H1 (cell line): Measurements from ENCODE around the gene METAP1D. TPM values are rescaled to one million over a fixed set of nuclear protein-coding genes. Genes with fewer than 3 reads are reported as not detected.

ENCODE experiments used
- CTCF ChIA-PET: fragments of 300-600 bp; sonication (Branson Sonifier 250); formaldehyde crosslinking; loops from one replicate; lab custom pipeline; 2021; ENCODE audit not compliant: partially characterized antibody; lab: Charles Lee
- POLR2A ChIA-PET: fragments of 300-600 bp; sonication (Branson Sonifier 250); formaldehyde crosslinking; loops from one replicate; lab custom pipeline; 2021; ENCODE audit warnings: inconsistent platforms; ENCODE audit not compliant: partially characterized antibody; lab: Charles Lee
- DNase-seq, 2 experiments: peaks; one replicate each; pipeline versions ENCODE4 v3.0.0 to v3.0.0-alpha.2; 2010 to 2022; ENCODE audit warnings: low spot score in 2 of 2, low read depth in 1 of 2, mixed read lengths in 1 of 2
- FAIRE-seq: peaks from 2 replicates; lab custom pipeline; 2011; peaks lifted over from hg19 to GRCh38; lab: Jason Lieb, UNC
- H2AFZ ChIP-seq: 2 replicates; pipeline ENCODE4 v1.8.1; 2012; ENCODE audit warnings: low read length, inconsistent platforms
- H2AK5ac ChIP-seq: 2 replicates; pipeline ENCODE4 v1.6.1; 2013; ENCODE audit warnings: low read depth, low read length
- H2BK120ac ChIP-seq: replicated peaks from 2 replicates; pipeline ENCODE3; 2013; ENCODE audit warnings: low read depth, low read length, inconsistent platforms
- H2BK12ac ChIP-seq: 2 replicates; pipeline ENCODE4 v1.6.1; 2013; ENCODE audit warnings: low read depth, low read length
- H2BK15ac ChIP-seq: 2 replicates; pipeline ENCODE4 v1.6.1; 2013; ENCODE audit warnings: low read length
- H2BK20ac ChIP-seq: 2 replicates; pipeline ENCODE4 v1.6.1; 2013; ENCODE audit warnings: low read length
- H2BK5ac ChIP-seq: 2 replicates; pipeline ENCODE4 v1.6.1; 2013; ENCODE audit warnings: low read depth, low read length
- H3K14ac ChIP-seq: 2 replicates; pipeline ENCODE4 v1.6.1; 2013; ENCODE audit warnings: inconsistent platforms; ENCODE audit not compliant: insufficient read length
- H3K18ac ChIP-seq: 2 replicates; pipeline ENCODE4 v1.6.1; 2013; ENCODE audit warnings: low read length; ENCODE audit errors: extremely low read depth
- H3K23ac ChIP-seq: 2 replicates; pipeline ENCODE4 v1.6.1; 2013; ENCODE audit warnings: inconsistent platforms; ENCODE audit not compliant: insufficient read length
- H3K23me2 ChIP-seq: 2 replicates; pipeline ENCODE4 v1.6.1; 2013; ENCODE audit warnings: low read depth, low read length
- H3K27ac ChIP-seq: 2 replicates; pipeline ENCODE4 v1.6.1; 2011; ENCODE audit warnings: low read depth, low read length, inconsistent platforms
- H3K27me3 ChIP-seq, 4 experiments: replicated peaks in 1 of 4; 1 replicate in 1 of 4; 2 replicates in 3 of 4; pipeline versions ENCODE4 v1.6.1 to v1.8.1; 2011 to 2013; ENCODE audit warnings: low read length in 3 of 4, mild to moderate bottlenecking in 3 of 4, inconsistent platforms in 2 of 4, mixed read lengths in 2 of 4, moderate library complexity in 1 of 4; ENCODE audit not compliant: control insufficient read depth in 3 of 4, insufficient read depth in 3 of 4; ENCODE audit errors: extremely low read depth in 1 of 4
- H3K36me3 ChIP-seq, 4 experiments: 2 replicates each; pipeline versions ENCODE4 v1.6.1 to v1.8.1; 2011 to 2013; ENCODE audit warnings: mild to moderate bottlenecking in 4 of 4, low read length in 3 of 4, moderate library complexity in 2 of 4, control low read depth in 1 of 4, inconsistent platforms in 1 of 4; ENCODE audit not compliant: insufficient read depth in 4 of 4, control insufficient read depth in 2 of 4
- H3K4ac ChIP-seq: replicated peaks from 2 replicates; pipeline ENCODE3; 2013; ENCODE audit warnings: low read length, low read depth, mixed read lengths, inconsistent platforms; ENCODE audit not compliant: insufficient read length
- H3K4me1 ChIP-seq, 4 experiments: replicated peaks in 1 of 4; 1 replicate in 1 of 4; 2 replicates in 3 of 4; pipeline versions ENCODE4 v1.6.1 to v1.8.1; 2011 to 2013; ENCODE audit warnings: low read length in 3 of 4, inconsistent platforms in 2 of 4, mixed read lengths in 1 of 4; ENCODE audit not compliant: insufficient read depth in 4 of 4, control insufficient read depth in 3 of 4
- H3K4me2 ChIP-seq, 2 experiments: 2 replicates each; pipeline versions ENCODE4 v1.6.1 to v1.8.1; 2011 to 2013; ENCODE audit warnings: low read depth in 2 of 2, low read length in 2 of 2, control low read depth in 1 of 2, inconsistent platforms in 1 of 2, mild to moderate bottlenecking in 1 of 2; ENCODE audit not compliant: insufficient read depth in 1 of 2
- H3K4me3 ChIP-seq, 4 experiments: fragments of 200-600, 300-600 bp in 1 of 4; sonication (generic), shearing (Covaris generic), sonication (Bioruptor Twin) in 1 of 4; 2 replicates each; pipeline versions ENCODE4 v1.5.1 to v1.8.1; 2011 to 2016; ENCODE audit warnings: low read length in 4 of 4, low read depth in 3 of 4, control low read depth in 2 of 4, inconsistent platforms in 2 of 4, mild to moderate bottlenecking in 2 of 4, mixed read lengths in 1 of 4, moderate library complexity in 1 of 4; ENCODE audit not compliant: insufficient read depth in 2 of 4; ENCODE audit errors: extremely low read depth in 1 of 4
- H3K56ac ChIP-seq: replicated peaks from 2 replicates; pipeline ENCODE3; 2013; ENCODE audit warnings: low read depth, mild to moderate bottlenecking, mixed read lengths, low read length, inconsistent platforms; ENCODE audit not compliant: insufficient read length
- H3K79me1 ChIP-seq: 2 replicates; pipeline ENCODE4 v1.6.1; 2013; ENCODE audit warnings: low read depth, low read length, control low read depth
- H3K79me2 ChIP-seq, 2 experiments: 2 replicates each; pipeline versions ENCODE4 v1.6.1 to v1.8.1; 2012 to 2013; ENCODE audit warnings: low read length in 2 of 2, mild to moderate bottlenecking in 2 of 2, inconsistent platforms in 1 of 2; ENCODE audit not compliant: insufficient read depth in 2 of 2, control insufficient read depth in 1 of 2
- H3K9ac ChIP-seq, 4 experiments: replicated peaks in 1 of 4; 1 replicate in 1 of 4; 2 replicates in 3 of 4; pipeline versions ENCODE4 v1.6.1 to v1.8.1; 2011 to 2013; ENCODE audit warnings: low read depth in 3 of 4, low read length in 3 of 4, control low read depth in 2 of 4, mild to moderate bottlenecking in 2 of 4, moderate library complexity in 2 of 4, inconsistent platforms in 1 of 4; ENCODE audit errors: extremely low read depth in 1 of 4
- H3K9me3 ChIP-seq, 2 experiments: 2 replicates each; pipeline versions ENCODE4 v1.6.1 to v1.8.1; 2012 to 2013; ENCODE audit warnings: mild to moderate bottlenecking in 2 of 2, moderate library complexity in 2 of 2, control low read depth in 1 of 2, inconsistent platforms in 1 of 2, low read depth in 1 of 2, low read length in 1 of 2, mixed read lengths in 1 of 2; ENCODE audit not compliant: insufficient read depth in 2 of 2
- H4K20me1 ChIP-seq, 2 experiments: replicated peaks in 1 of 2; 2 replicates each; pipeline versions ENCODE3 to v1.8.1; 2011 to 2013; ENCODE audit warnings: inconsistent platforms in 2 of 2, low read length in 2 of 2, mild to moderate bottlenecking in 1 of 2; ENCODE audit not compliant: insufficient read depth in 2 of 2, control insufficient read depth in 1 of 2
- H4K5ac ChIP-seq: 2 replicates; pipeline ENCODE4 v1.6.1; 2013; ENCODE audit warnings: low read length, low read depth, mixed read lengths, inconsistent platforms; ENCODE audit not compliant: insufficient read length
- H4K8ac ChIP-seq: 2 replicates; pipeline ENCODE4 v1.8.0; 2013; ENCODE audit warnings: mild to moderate bottlenecking, moderate library complexity, low read length, inconsistent platforms; ENCODE audit not compliant: insufficient read depth; ENCODE audit errors: extremely low read depth
- H4K91ac ChIP-seq: replicated peaks from 2 replicates; pipeline ENCODE3; 2013; ENCODE audit warnings: low read length, mixed read lengths, inconsistent platforms; ENCODE audit not compliant: insufficient read length
- CHD1 ChIP-seq: IDR thresholded peaks from 2 replicates; pipeline ENCODE4 v1.6.1; 2012; ENCODE audit warnings: low read depth, low read length, improper control_type of control experiment
- CTBP2 ChIP-seq: IDR thresholded peaks from 2 replicates; pipeline ENCODE4 v1.7.0; 2011; ENCODE audit warnings: borderline replicate concordance, mild to moderate bottlenecking, moderate library complexity, mixed read lengths, low read length; ENCODE audit not compliant: insufficient read depth, insufficient read length
- FOSL1 ChIP-seq: IDR thresholded peaks from 2 replicates; pipeline ENCODE4 v1.6.1; 2011; ENCODE audit warnings: mild to moderate bottlenecking, low read depth, low read length, moderate library complexity; ENCODE audit not compliant: insufficient read depth
- GTF2F1 ChIP-seq: IDR thresholded peaks from 2 replicates; pipeline ENCODE4 v1.6.1; 2012; ENCODE audit warnings: low read depth, low read length, improper control_type of control experiment, borderline replicate concordance
- NANOG ChIP-seq: IDR thresholded peaks from 2 replicates; pipeline ENCODE4 v1.6.1; 2011; ENCODE audit warnings: low read length, low read depth, mild to moderate bottlenecking, inconsistent platforms; ENCODE audit not compliant: insufficient read depth, poor library complexity, severe bottlenecking
- PHF8 ChIP-seq: fragments of 200-600 bp; sonication (generic); conservative IDR thresholded peaks from 2 replicates; pipeline ENCODE4 v1.7.1; 2012; ENCODE audit warnings: low read depth, mild to moderate bottlenecking, inconsistent platforms, low read length, moderate library complexity
- SAP30 ChIP-seq: fragments of 300-600 bp; sonication (generic); IDR thresholded peaks from 2 replicates; pipeline ENCODE4 v1.7.1; 2012; ENCODE audit warnings: low read length, moderate library complexity, mild to moderate bottlenecking, inconsistent platforms; ENCODE audit not compliant: insufficient read depth, insufficient replicate concordance
- SP4 ChIP-seq: IDR thresholded peaks from 2 replicates; pipeline ENCODE4 v1.6.1; 2012; ENCODE audit warnings: low read length, inconsistent platforms
- YY1 ChIP-seq: IDR thresholded peaks from 2 replicates; pipeline ENCODE4 v1.6.1; 2011; ENCODE audit warnings: low read depth, mild to moderate bottlenecking, low read length
- WGBS, 2 experiments: shearing (Covaris generic) in 1 of 2; methylation state at CpG; one replicate each; pipeline versions ENCODE4 v1.1.6 to v1.1.7; 2013 to 2015; ENCODE audit warnings: low lambda C conversion rate in 2 of 2, mixed read lengths in 2 of 2, inconsistent platforms in 1 of 2, low coverage in 1 of 2, missing lambda C conversion rate in 1 of 2; ENCODE audit not compliant: insufficient replicate concordance in 2 of 2, insufficient coverage in 1 of 2, insufficient read length in 1 of 2; ENCODE audit errors: extremely low coverage in 1 of 2, missing lambda C conversion rate in 1 of 2; 5-methylcytosine and 5-hydroxymethylcytosine counted together
- polyA plus RNA-seq, 7 experiments: library from polyadenylated mRNA; depleted of rRNA in 3 of 7; stranded (reverse) in 5 of 7; unstranded in 2 of 7; fragments of >200 nt in 5 of 7; fragments of 200-250 nt in 2 of 7; gene quantifications; 1 replicate in 5 of 7; 2 replicates in 1 of 7; 4 replicates in 1 of 7; pipeline versions ENCODE4 v1.2.1 to v1.2.3, GENCODE V29; 2011 to 2013; ENCODE audit warnings: missing spikeins in 2 of 7, mixed read lengths in 2 of 7
- total RNA-seq: library from RNA; stranded (reverse); fragmentation: NEBNext Ultra II Directional; extraction: Animal tissue kit (Norgen Biotek cat#: 25700); gene quantifications from 2 replicates; pipeline ENCODE4 v1.2.1, GENCODE V29; 2021
- TF ChIP-seq, protein P1 (sequence below): IDR thresholded peaks from 2 replicates; pipeline ENCODE4 v1.6.1; 2012; ENCODE audit warnings: inconsistent platforms

The METAP1D gene
- total and polyA plus RNA-seq, 2 of the 8 experiments (the other 6 are each of a cell fraction or from before 2014, with no cell fraction given) = 3.9 to 6.2 TPM

DNA sequence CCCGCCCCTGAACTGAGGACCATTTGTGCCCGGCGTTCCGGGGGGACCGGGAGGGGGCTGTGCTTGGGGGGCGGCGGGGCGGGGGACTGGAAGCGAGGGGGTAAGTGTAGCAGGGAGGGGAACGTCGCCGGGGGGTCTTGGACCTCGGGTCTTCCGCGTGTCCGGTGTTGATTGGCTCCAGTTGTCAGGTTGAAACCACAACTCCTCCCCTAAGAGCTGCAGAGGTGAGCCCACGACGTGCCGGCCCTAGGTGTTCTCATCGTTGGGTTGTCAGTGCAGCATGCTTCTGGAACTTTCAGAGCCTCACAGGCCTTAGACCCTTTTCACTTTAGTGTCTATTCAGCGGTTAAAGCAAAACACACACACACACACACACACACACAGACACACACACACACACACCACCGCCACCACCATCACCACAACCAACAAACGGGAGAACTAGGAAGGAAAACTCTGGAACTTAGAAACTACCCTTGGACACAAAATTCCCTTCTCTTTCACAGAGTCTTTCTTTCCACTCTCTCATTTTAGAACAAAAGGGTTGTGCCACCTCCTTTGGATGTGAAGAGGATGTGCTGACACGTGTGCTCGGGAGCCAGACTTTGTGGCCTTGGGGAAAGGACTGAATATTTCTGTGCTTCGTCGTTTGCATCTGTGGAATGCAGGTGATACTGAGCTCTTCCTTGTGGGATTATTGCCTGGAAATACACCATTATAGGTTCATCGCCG, 109.7 kb downstream of the METAP1D start:
- WGBS, 2 experiments = 6% methylated on average over 22 of the region's 29 CpGs; no CpG with 5 or more reads in 1 of the 2 experiments
- no peak for DNase-seq
- no peak overlapping the region for H3K9ac ChIP-seq
- H3K14ac ChIP-seq = no peak overlapping the region
- H3K27me3 ChIP-seq = peaks cover 57 to 76% (median 69%) of the 10 kb centered on the region in 4 experiments
- H3K4ac ChIP-seq = no peak overlapping the region
- no peak overlapping the region for H3K27ac ChIP-seq
- no peak overlapping the region for H4K91ac ChIP-seq
- peaks cover 4 to 25% (median 14%) of the 10 kb centered on the region in 4 experiments; a peak in 6 of 7 replicates for H3K4me1 ChIP-seq
- peaks cover 4 to 7% of the 10 kb centered on the region in 2 experiments for H4K20me1 ChIP-seq
- H3K4me3 ChIP-seq = peak overlapping the region in 3 of 4 experiments; percentile 23 to 55 (median 38); a peak in 6 of 8 replicates
- H3K23me2 ChIP-seq = peaks cover 8% of the 10 kb centered on the region; the same call in 1 of the 2 replicates
- no peak overlapping the region for H2AK5ac ChIP-seq
- H3K4me2 ChIP-seq = peak overlapping the region; percentile 65 to 87
- no peak overlapping the region for H2BK120ac ChIP-seq
- no peak overlapping the region for H3K23ac ChIP-seq
- no peak overlapping the region for H3K18ac ChIP-seq
- no peaks in the 10 kb centered on the region for H3K36me3 ChIP-seq
- no peaks in the 10 kb centered on the region for H3K79me2 ChIP-seq
- peak overlapping the region; percentile 67; the same call in 1 of the 2 replicates for H2AFZ ChIP-seq
- no peak overlapping the region for H4K8ac ChIP-seq
- H3K79me1 ChIP-seq = no peaks in the 10 kb centered on the region
- no peak overlapping the region for H2BK5ac ChIP-seq
- no peak overlapping the region for H2BK15ac ChIP-seq
- CTCF ChIA-PET = interaction anchor here (1.4 to 11.7 kb wide), 4 partner anchors 18 to 511 kb away, joined by 4 to 198 read pairs (median 47); partner anchors contain the start of gene DLX1
- H2BK12ac ChIP-seq = 0 out of 2 replicates have a peak overlapping the region, but pooled peaks have one; percentile 11
- peak overlapping the region; percentile 40; the same call in 1 of the 2 replicates for H2BK20ac ChIP-seq
- H3K9me3 ChIP-seq = no peaks in the 10 kb centered on the region
- POLR2A ChIA-PET = interaction anchor here (0.9 to 16.0 kb wide), 3 partner anchors 8 to 22 kb away, joined by 3 to 184 read pairs (median 5); partner anchors contain the start of gene DLX1
- H3K56ac ChIP-seq = no peak overlapping the region
- H4K5ac ChIP-seq = no peak overlapping the region
- no peak for FAIRE-seq
- TF ChIP-seq SAP30 (no peak), NANOG (no peak), CHD1 (no peak), YY1 (no peak), FOSL1 (no peak), SP4 (no peak), CTBP2 (no peak), GTF2F1 (no peak), PHF8 (no peak)
- TF ChIP-seq, protein P1, sequence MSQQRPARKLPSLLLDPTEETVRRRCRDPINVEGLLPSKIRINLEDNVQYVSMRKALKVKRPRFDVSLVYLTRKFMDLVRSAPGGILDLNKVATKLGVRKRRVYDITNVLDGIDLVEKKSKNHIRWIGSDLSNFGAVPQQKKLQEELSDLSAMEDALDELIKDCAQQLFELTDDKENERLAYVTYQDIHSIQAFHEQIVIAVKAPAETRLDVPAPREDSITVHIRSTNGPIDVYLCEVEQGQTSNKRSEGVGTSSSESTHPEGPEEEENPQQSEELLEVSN = peak; percentile 19; the same call in 1 of the 2 replicates
